ENCODE results near the gene TBL1Y. TPM values are rescaled to one million over a fixed set of nuclear protein-coding genes. Genes with fewer than 3 reads are reported as not detected.
"Not testable (repeated sequence)": the region's sequence is repeated elsewhere in the genome, so short reads cannot be mapped to it uniquely, and the experiment has no call there.

Gene TBL1Y
- total RNA-seq, 2 experiments from 2014 or later, result not detected

GRCh38 chrY:7039037-7039436 is 128.5 kb downstream of the TBL1Y start:
- no peak for DNase-seq
- Mint-ChIP-seq H3K27me3 (ENCODE audit: low read depth) (no peaks in the 10 kb centered on the region), H3K27ac (no peak overlapping the region), H3K9me3 (no peaks in the 10 kb centered on the region), H3K36me3 (ENCODE audit: low read depth) (no peaks in the 10 kb centered on the region), H3K4me1 (ENCODE audit: low read depth) (no peaks in the 10 kb centered on the region), H3K4me3 (no peak overlapping the region)
- CTCF ChIA-PET, result no interaction called here
- intact Hi-C loops (cut with micrococcal nuclease), result no loop called here

GRCh38 chrY:7040662-7041061 is 130.2 kb downstream of the TBL1Y start:
- Mint-ChIP-seq H3K9me3 (no peaks in the 10 kb centered on the region), H3K27me3 (ENCODE audit: low read depth) (no peaks in the 10 kb centered on the region), H3K4me1 (ENCODE audit: low read depth) (no peaks in the 10 kb centered on the region), H3K4me3 (no peak overlapping the region), H3K27ac (no peak overlapping the region), H3K36me3 (ENCODE audit: low read depth) (no peaks in the 10 kb centered on the region)
- CTCF ChIA-PET, result no interaction called here
- no peak for DNase-seq
- intact Hi-C loops (cut with micrococcal nuclease), result no loop called here

- no peaks in the 10 kb centered on the region for H3K36me3 Mint-ChIP-seq (ENCODE audit: low read depth)
- no peak overlapping the region for H3K4me3 Mint-ChIP-seq
- intact Hi-C loops (cut with micrococcal nuclease), result no loop called here
- H3K9me3 Mint-ChIP-seq, result no peaks in the 10 kb centered on the region
- DNase-seq, result no peak
- no peaks in the 10 kb centered on the region for H3K4me1 Mint-ChIP-seq (ENCODE audit: low read depth)
- no peaks in the 10 kb centered on the region for H3K27me3 Mint-ChIP-seq (ENCODE audit: low read depth)
- no peak overlapping the region for H3K27ac Mint-ChIP-seq
- CTCF ChIA-PET, result no interaction called here
Measured at GRCh38 chrY:7041983-7042382, 131.5 kb downstream of the TBL1Y start.

GRCh38 chrY:7052461-7052860 is 142.0 kb downstream of the TBL1Y start:
- not testable (repeated sequence) for H3K4me3 Mint-ChIP-seq; H3K4me1 Mint-ChIP-seq (ENCODE audit: low read depth); H3K9me3 Mint-ChIP-seq

GRCh38 chrY:7056886-7057285 is 146.4 kb downstream of the TBL1Y start:
- CTCF ChIA-PET, result no interaction called here
- Mint-ChIP-seq H3K27ac (no peak overlapping the region), H3K27me3 (ENCODE audit: low read depth) (peaks cover 2% of the 10 kb centered on the region), H3K9me3 (no peaks in the 10 kb centered on the region), H3K4me1 (ENCODE audit: low read depth) (no peaks in the 10 kb centered on the region), H3K4me3 (no peak overlapping the region), H3K36me3 (ENCODE audit: low read depth) (no peaks in the 10 kb centered on the region)
- no peak for DNase-seq
- intact Hi-C loops (cut with micrococcal nuclease), result no loop called here

More at GRCh38 chrY:7052461-7052860, 142.0 kb downstream of the TBL1Y start:
- intact Hi-C loops (cut with micrococcal nuclease); H3K27me3 Mint-ChIP-seq (ENCODE audit: low read depth); DNase-seq; H3K36me3 Mint-ChIP-seq (ENCODE audit: low read depth); H3K27ac Mint-ChIP-seq; CTCF ChIA-PET: not testable (repeated sequence)

GRCh38 chrY:7078725-7079124 is 168.2 kb downstream of the TBL1Y start:
- CTCF ChIA-PET, result interaction anchor here (0.9 kb wide), 1 partner anchor 8 kb away, joined by 4 read pairs; no protein-coding TSS in a partner anchor

GRCh38 chrY:7080548-7080947 is 170.1 kb downstream of the TBL1Y start:
- H3K4me3 Mint-ChIP-seq; CTCF ChIA-PET; DNase-seq; H3K27me3 Mint-ChIP-seq (ENCODE audit: low read depth); H3K9me3 Mint-ChIP-seq; H3K36me3 Mint-ChIP-seq (ENCODE audit: low read depth); H3K4me1 Mint-ChIP-seq (ENCODE audit: low read depth); H3K27ac Mint-ChIP-seq; intact Hi-C loops (cut with micrococcal nuclease): not testable (repeated sequence)

More at GRCh38 chrY:7078725-7079124, 168.2 kb downstream of the TBL1Y start:
- H3K27ac Mint-ChIP-seq, result no peak overlapping the region
- DNase-seq, result no peak
- H3K27me3 Mint-ChIP-seq (ENCODE audit: low read depth), result no peaks in the 10 kb centered on the region
- no peaks in the 10 kb centered on the region for H3K9me3 Mint-ChIP-seq
- intact Hi-C loops (cut with micrococcal nuclease), result no loop called here
- H3K36me3 Mint-ChIP-seq (ENCODE audit: low read depth), result no peaks in the 10 kb centered on the region
- H3K4me3 Mint-ChIP-seq, result no peak overlapping the region
- H3K4me1 Mint-ChIP-seq (ENCODE audit: low read depth), result no peaks in the 10 kb centered on the region

GRCh38 chrY:7085606-7086005 is 175.1 kb downstream of the TBL1Y start:
- H3K9me3 Mint-ChIP-seq, result no peaks in the 10 kb centered on the region
- DNase-seq, result peak; percentile 80
- H3K4me3 Mint-ChIP-seq, result no peak overlapping the region
- peaks cover 5% of the 10 kb centered on the region for H3K4me1 Mint-ChIP-seq (ENCODE audit: low read depth)
- H3K36me3 Mint-ChIP-seq (ENCODE audit: low read depth), result no peaks in the 10 kb centered on the region
- H3K27me3 Mint-ChIP-seq (ENCODE audit: low read depth), result no peaks in the 10 kb centered on the region
- CTCF ChIA-PET, result interaction anchor here (0.6 to 1.6 kb wide), 7 partner anchors 15 to 185 kb away, joined by 3 to 14 read pairs (median 4); no protein-coding TSS in a partner anchor
- no peak overlapping the region for H3K27ac Mint-ChIP-seq
- intact Hi-C loops (cut with micrococcal nuclease), result loop anchor here (1.0 kb wide), 1 partner anchor 121 kb away; no protein-coding TSS in a partner anchor

GRCh38 chrY:7092836-7093235 is 182.3 kb downstream of the TBL1Y start:
- no peaks in the 10 kb centered on the region for H3K4me1 Mint-ChIP-seq (ENCODE audit: low read depth)
- H3K27ac Mint-ChIP-seq, result no peak overlapping the region
- H3K4me3 Mint-ChIP-seq, result no peak overlapping the region
- intact Hi-C loops (cut with micrococcal nuclease), result no loop called here
- H3K9me3 Mint-ChIP-seq, result no peaks in the 10 kb centered on the region
- CTCF ChIA-PET, result no interaction called here
- H3K27me3 Mint-ChIP-seq (ENCODE audit: low read depth), result no peaks in the 10 kb centered on the region
- H3K36me3 Mint-ChIP-seq (ENCODE audit: low read depth), result no peaks in the 10 kb centered on the region
- peak; percentile 9 for DNase-seq

GRCh38 chrY:7094365-7094764 is 183.9 kb downstream of the TBL1Y start:
- no peaks in the 10 kb centered on the region for H3K27me3 Mint-ChIP-seq (ENCODE audit: low read depth)
- CTCF ChIA-PET, result no interaction called here
- intact Hi-C loops (cut with micrococcal nuclease), result no loop called here

GRCh38 chrY:7097021-7097420 is 186.5 kb downstream of the TBL1Y start:
- CTCF ChIA-PET, result no interaction called here
- DNase-seq, result no peak
- H3K27ac Mint-ChIP-seq, result no peak overlapping the region
- no peaks in the 10 kb centered on the region for H3K9me3 Mint-ChIP-seq
- no peaks in the 10 kb centered on the region for H3K36me3 Mint-ChIP-seq (ENCODE audit: low read depth)
- intact Hi-C loops (cut with micrococcal nuclease), result no loop called here
- no peak overlapping the region for H3K4me3 Mint-ChIP-seq
- H3K4me1 Mint-ChIP-seq (ENCODE audit: low read depth), result no peaks in the 10 kb centered on the region
- H3K27me3 Mint-ChIP-seq (ENCODE audit: low read depth), result no peaks in the 10 kb centered on the region

More at GRCh38 chrY:7094365-7094764, 183.9 kb downstream of the TBL1Y start:
- H3K4me3 Mint-ChIP-seq, result no peak overlapping the region
- H3K9me3 Mint-ChIP-seq, result no peaks in the 10 kb centered on the region
- no peak overlapping the region for H3K27ac Mint-ChIP-seq
- no peak for DNase-seq
- no peaks in the 10 kb centered on the region for H3K36me3 Mint-ChIP-seq (ENCODE audit: low read depth)
- H3K4me1 Mint-ChIP-seq (ENCODE audit: low read depth), result no peaks in the 10 kb centered on the region

GRCh38 chrY:7099742-7100141 is 189.2 kb downstream of the TBL1Y start:
- DNase-seq, result no peak
- H3K36me3 Mint-ChIP-seq (ENCODE audit: low read depth), result no peaks in the 10 kb centered on the region
- intact Hi-C loops (cut with micrococcal nuclease), result loop anchor here (5.0 to 10.0 kb wide), 2 partner anchors 175 to 718 kb away; no protein-coding TSS in a partner anchor
- H3K27me3 Mint-ChIP-seq (ENCODE audit: low read depth), result no peaks in the 10 kb centered on the region
- H3K4me1 Mint-ChIP-seq (ENCODE audit: low read depth), result no peaks in the 10 kb centered on the region
- CTCF ChIA-PET, result interaction anchor here (0.8 kb wide), 1 partner anchor 134 kb away, joined by 3 read pairs; no protein-coding TSS in a partner anchor
- H3K27ac Mint-ChIP-seq, result no peak overlapping the region
- H3K4me3 Mint-ChIP-seq, result no peak overlapping the region
- no peaks in the 10 kb centered on the region for H3K9me3 Mint-ChIP-seq

GRCh38 chrY:7102680-7103079 is 192.2 kb downstream of the TBL1Y start:
- intact Hi-C loops (cut with micrococcal nuclease), result loop anchor here (5.0 to 10.0 kb wide), 2 partner anchors 172 to 715 kb away; no protein-coding TSS in a partner anchor
- Mint-ChIP-seq H3K27me3 (ENCODE audit: low read depth) (no peaks in the 10 kb centered on the region), H3K4me3 (no peak overlapping the region), H3K36me3 (ENCODE audit: low read depth) (no peaks in the 10 kb centered on the region), H3K9me3 (no peaks in the 10 kb centered on the region), H3K4me1 (ENCODE audit: low read depth) (peaks cover 13% of the 10 kb centered on the region), H3K27ac (no peak overlapping the region)
- CTCF ChIA-PET, result no interaction called here
- no peak for DNase-seq

Measured in activated naive CD4-positive, alpha-beta T cell treated with anti-CD3 and anti-CD28 coated beads for 36 hours (primary cell).